Smooth muscle cell (in vitro differentiated cells): ENCODE results near the gene FERMT2. TPM values are rescaled to one million over a fixed set of nuclear protein-coding genes. Genes with fewer than 3 reads are reported as not detected.
A peak's percentile ranks its signal among the peaks of the same experiment; 100 is the strongest.

ENCODE experiments used
- DNase-seq: peaks from one replicate; lab custom pipeline; 2025; ENCODE audit not compliant: unreplicated experiment; lab: John Stamatoyannopoulos, UW
- H2AFZ ChIP-seq: fragments of 200-600 bp; sonication (generic); 2 replicates; pipeline ENCODE4 v1.6.0; 2016; ENCODE audit warnings: antibody characterized with exemption, low read depth, mild to moderate bottlenecking
- H3F3A ChIP-seq: fragments of 200-600 bp; sonication (generic); 2 replicates; pipeline ENCODE4 v1.6.0; 2017; ENCODE audit warnings: antibody characterized with exemption, low read depth
- H3K27ac ChIP-seq: fragments of 200-600 bp; sonication (generic); 2 replicates; pipeline ENCODE4 v1.5.1; 2016; ENCODE audit warnings: low read depth, mild to moderate bottlenecking
- H3K27me3 ChIP-seq: fragments of 200-600 bp; sonication (generic); 2 replicates; pipeline ENCODE4 v1.6.1; 2016; ENCODE audit warnings: low read depth, mild to moderate bottlenecking
- H3K36me3 ChIP-seq: fragments of 200-600 bp; sonication (generic); 2 replicates; pipeline ENCODE4 v1.5.1; 2016; ENCODE audit warnings: low read depth
- H3K4me1 ChIP-seq: fragments of 200-600 bp; sonication (generic); 2 replicates; pipeline ENCODE4 v1.5.1; 2016; ENCODE audit warnings: low read depth
- H3K4me2 ChIP-seq: fragments of 200-600 bp; sonication (generic); 2 replicates; pipeline ENCODE4 v1.6.0; 2016; ENCODE audit warnings: mild to moderate bottlenecking
- H3K4me3 ChIP-seq: fragments of 200-600 bp; sonication (generic); 2 replicates; pipeline ENCODE4 v1.5.1; 2016; ENCODE audit warnings: mild to moderate bottlenecking
- H3K79me2 ChIP-seq: fragments of 200-600 bp; sonication (generic); 2 replicates; pipeline ENCODE4 v1.6.0; 2016; ENCODE audit warnings: low read depth, mild to moderate bottlenecking
- H3K9ac ChIP-seq: fragments of 200-600 bp; sonication (generic); 2 replicates; pipeline ENCODE4 v1.6.0; 2016; ENCODE audit warnings: low read depth
- H3K9me3 ChIP-seq: fragments of 200-600 bp; sonication (generic); replicated peaks from 2 replicates; pipeline ENCODE4 v1.5.1; 2016; ENCODE audit warnings: low read depth
- H4K20me1 ChIP-seq: fragments of 200-600 bp; sonication (generic); 2 replicates; pipeline ENCODE4 v1.6.0; 2016; ENCODE audit warnings: low read depth
- CTCF ChIP-seq: fragments of 200-600 bp; sonication (generic); IDR thresholded peaks from 2 replicates; pipeline ENCODE4 v1.5.1; 2017; ENCODE audit warnings: borderline replicate concordance, mild to moderate bottlenecking, antibody characterized with exemption; ENCODE audit not compliant: insufficient read depth, poor library complexity, severe bottlenecking
- WGBS: methylation state at CpG from one replicate; pipeline ENCODE4 v1.1.7; 2016; ENCODE audit warnings: low lambda C conversion rate; 5-methylcytosine and 5-hydroxymethylcytosine counted together
- polyA plus RNA-seq: library from polyadenylated mRNA; unstranded; fragments of >200 nt; fragmentation: Nextera tagmentation; extraction: Ambion mirVana; gene quantifications from 2 replicates; pipeline ENCODE4 v1.2.1, GENCODE V29; 2016
- total RNA-seq: library from RNA; depleted of rRNA; stranded (reverse); fragments of >200 nt; gene quantifications from 2 replicates; pipeline ENCODE4 v1.2.3, GENCODE V29; 2014

The FERMT2 gene
- total and polyA plus RNA-seq, 2 experiments from 2014 or later, result 112 to 271 TPM

- H3F3A ChIP-seq, result peaks cover 55% of the 10 kb centered on the region
- no peak overlapping the region for H2AFZ ChIP-seq
- H3K4me3 ChIP-seq, result no peak overlapping the region
- TF ChIP-seq CTCF, result no peak
- peak overlapping the region; percentile 26 for H3K9ac ChIP-seq
- WGBS, result 20% methylated on average over 1 of the region's 1 CpG
- H3K4me1 ChIP-seq, result peaks cover 29% of the 10 kb centered on the region
- H4K20me1 ChIP-seq, result no peaks in the 10 kb centered on the region
- peak overlapping the region; percentile 85 for H3K27ac ChIP-seq
- no peak for DNase-seq
- peaks cover 32% of the 10 kb centered on the region for H3K36me3 ChIP-seq
- peaks cover 69% of the 10 kb centered on the region for H3K79me2 ChIP-seq
- no peaks in the 10 kb centered on the region for H3K9me3 ChIP-seq
- H3K4me2 ChIP-seq, result peak overlapping the region; percentile 46
- H3K27me3 ChIP-seq, result no peaks in the 10 kb centered on the region
Observed at GRCh38 chr14:52874389-52874788, 76.5 kb downstream of the FERMT2 start.

- no peaks in the 10 kb centered on the region for H3K9me3 ChIP-seq
- peak overlapping the region; percentile 26 for H3K9ac ChIP-seq
- no peaks in the 10 kb centered on the region for H3K27me3 ChIP-seq
- DNase-seq, result no peak
- no peak overlapping the region for H2AFZ ChIP-seq
- WGBS, result 72% methylated on average over 7 of the region's 7 CpGs
- TF ChIP-seq CTCF, result no peak
- H3K79me2 ChIP-seq, result peaks cover 68% of the 10 kb centered on the region
- peaks cover 55% of the 10 kb centered on the region for H3F3A ChIP-seq
- peaks cover 39% of the 10 kb centered on the region for H3K36me3 ChIP-seq
- peak overlapping the region; percentile 46 for H3K4me2 ChIP-seq
- peak overlapping the region; percentile 85 for H3K27ac ChIP-seq
- H3K4me3 ChIP-seq, result no peak overlapping the region
- no peaks in the 10 kb centered on the region for H4K20me1 ChIP-seq
- H3K4me1 ChIP-seq, result peaks cover 29% of the 10 kb centered on the region
Observed at GRCh38 chr14:52873694-52874093, 77.2 kb downstream of the FERMT2 start.

- TF ChIP-seq CTCF, result no peak
- Histone ChIP-seq H3K79me2 (peaks cover 68% of the 10 kb centered on the region), H3K4me3 (no peak overlapping the region), H3F3A (peaks cover 55% of the 10 kb centered on the region), H2AFZ (no peak overlapping the region), H3K9ac (no peak overlapping the region), H3K4me1 (peaks cover 29% of the 10 kb centered on the region), H3K9me3 (no peaks in the 10 kb centered on the region), H4K20me1 (no peaks in the 10 kb centered on the region), H3K4me2 (no peak overlapping the region), H3K36me3 (peaks cover 39% of the 10 kb centered on the region), H3K27ac (peak overlapping the region; percentile 85), H3K27me3 (no peaks in the 10 kb centered on the region)
- WGBS, result 78% methylated on average over 4 of the region's 4 CpGs
- no peak for DNase-seq
Observed at GRCh38 chr14:52873065-52873464, 77.8 kb downstream of the FERMT2 start.

GRCh38 chr14:52871606-52872005, 79.2 kb downstream of the FERMT2 start:
- Histone ChIP-seq H3K4me2 (no peak overlapping the region), H3K27ac (peak overlapping the region; percentile 44), H3K4me1 (peaks cover 24% of the 10 kb centered on the region), H3K4me3 (no peak overlapping the region), H3K36me3 (peaks cover 38% of the 10 kb centered on the region), H3K79me2 (peaks cover 78% of the 10 kb centered on the region), H2AFZ (no peak overlapping the region), H3F3A (peaks cover 49% of the 10 kb centered on the region), H4K20me1 (no peaks in the 10 kb centered on the region), H3K9me3 (no peaks in the 10 kb centered on the region), H3K27me3 (no peaks in the 10 kb centered on the region), H3K9ac (no peak overlapping the region)
- no peak for TF ChIP-seq CTCF
- WGBS, result 49% methylated on average over 3 of the region's 3 CpGs
- DNase-seq, result no peak
